ENCODE data around the gene PGGHG.

GRCh38 chr11:292211-293121 is 3.5 kb downstream of the PGGHG start:
- TF ChIP-seq CTCF (IDR thresholded peaks at IDR 0.05) (no peak), POLR2A (IDR thresholded peaks at IDR 0.05) (no peak)

All from right lobe of liver (tissue), 4 donors.